CD14-positive monocyte (primary cell): Measurements from ENCODE around the gene NAA16. TPM values are rescaled to one million over a fixed set of nuclear protein-coding genes. Genes with fewer than 3 reads are reported as not detected.

ENCODE experiments used
- DNase-seq, 3 donors: peaks; one replicate each; pipeline ENCODE4 v3.0.0-alpha.2; 2011 to 2022
- H2AFZ ChIP-seq: 2 replicates; pipeline ENCODE4 v1.6.0; 2012; ENCODE audit warnings: mild to moderate bottlenecking, low read depth, low read length, inconsistent platforms; ENCODE audit not compliant: insufficient read depth, poor library complexity, severe bottlenecking
- H3K27ac ChIP-seq, 2 donors: 1 replicate in 1 of 2; 2 replicates in 1 of 2; pipeline ENCODE4 v1.5.1; 2012 to 2013; ENCODE audit warnings: low read length in 2 of 2, control low read depth in 1 of 2, inconsistent platforms in 1 of 2, low read depth in 1 of 2, mild to moderate bottlenecking in 1 of 2
- H3K27me3 ChIP-seq, 2 donors: one replicate each; pipeline versions ENCODE4 v1.6.0 to v1.6.1; 2011 to 2013; ENCODE audit warnings: low read length in 2 of 2; ENCODE audit not compliant: control insufficient read depth in 2 of 2, insufficient read depth in 2 of 2
- H3K36me3 ChIP-seq, 2 donors: replicated peaks in 1 of 2; 1 replicate in 1 of 2; 2 replicates in 1 of 2; pipeline versions ENCODE4 v1.5.1 to v1.6.1; 2012 to 2013; ENCODE audit warnings: low read length in 2 of 2, control low read depth in 1 of 2, inconsistent platforms in 1 of 2, mild to moderate bottlenecking in 1 of 2; ENCODE audit not compliant: insufficient read depth in 2 of 2, control insufficient read depth in 1 of 2
- H3K4me1 ChIP-seq, 2 donors: 1 replicate in 1 of 2; 2 replicates in 1 of 2; pipeline versions ENCODE4 v1.5.1 to v1.6.1; 2012 to 2013; ENCODE audit warnings: low read length in 2 of 2, control low read depth in 1 of 2, inconsistent platforms in 1 of 2, mild to moderate bottlenecking in 1 of 2, moderate library complexity in 1 of 2; ENCODE audit not compliant: insufficient read depth in 2 of 2, control insufficient read depth in 1 of 2
- H3K4me2 ChIP-seq: replicated peaks from 2 replicates; pipeline ENCODE3; 2012; ENCODE audit warnings: low read length, moderate library complexity, mild to moderate bottlenecking; ENCODE audit not compliant: poor library complexity, severe bottlenecking; ENCODE audit errors: extremely low read depth
- H3K4me3 ChIP-seq, 3 experiments: fragments of 200-600 bp in 1 of 3; sonication (generic) in 1 of 3; replicated peaks in 1 of 3; 1 replicate in 2 of 3; 2 replicates in 1 of 3; pipeline ENCODE4 v1.5.1; 2011 to 2013; ENCODE audit warnings: low read length in 3 of 3, mild to moderate bottlenecking in 3 of 3, control low read depth in 2 of 3, low read depth in 2 of 3, inconsistent platforms in 1 of 3, moderate library complexity in 1 of 3
- H3K79me2 ChIP-seq: 2 replicates; pipeline ENCODE4 v1.6.0; 2012; ENCODE audit warnings: mild to moderate bottlenecking, control low read depth, inconsistent platforms, low read length, moderate library complexity; ENCODE audit not compliant: insufficient read depth
- H3K9ac ChIP-seq: 2 replicates; pipeline ENCODE4 v1.6.0; 2017; ENCODE audit warnings: low read length, mild to moderate bottlenecking; ENCODE audit not compliant: insufficient read depth, poor library complexity, severe bottlenecking
- H3K9me3 ChIP-seq, 2 donors: replicated peaks in 1 of 2; 1 replicate in 1 of 2; 2 replicates in 1 of 2; pipeline versions ENCODE4 v1.5.1 to v1.6.1; 2012 to 2013; ENCODE audit warnings: low read length in 2 of 2, control low read depth in 1 of 2; ENCODE audit not compliant: control insufficient read depth in 1 of 2, insufficient read depth in 1 of 2
- H4K20me1 ChIP-seq: 2 replicates; pipeline ENCODE4 v1.6.0; 2012; ENCODE audit warnings: mild to moderate bottlenecking, low read length, control low read depth, moderate library complexity; ENCODE audit not compliant: insufficient read depth
- H3K27ac Mint-ChIP-seq, 7 donors: one replicate each; pipeline ENCODE4 v1.8.0; 2020; ENCODE audit warnings: mild to moderate bottlenecking in 7 of 7, mixed read lengths in 7 of 7, moderate library complexity in 6 of 7, inconsistent platforms in 2 of 7
- H3K27me3 Mint-ChIP-seq, 3 donors: one replicate each; pipeline ENCODE4 v1.8.0; 2021 to 2022; ENCODE audit warnings: low read depth in 3 of 3, mild to moderate bottlenecking in 3 of 3, mixed read lengths in 3 of 3, moderate library complexity in 3 of 3, inconsistent platforms in 1 of 3
- H3K36me3 Mint-ChIP-seq, 2 donors: one replicate each; pipeline ENCODE4 v1.8.0; 2020; ENCODE audit warnings: mixed read lengths in 2 of 2, inconsistent platforms in 1 of 2, mild to moderate bottlenecking in 1 of 2
- H3K4me1 Mint-ChIP-seq: one replicate; pipeline ENCODE4 v1.8.0; 2020; ENCODE audit warnings: mild to moderate bottlenecking, mixed read lengths
- H3K4me3 Mint-ChIP-seq, 2 donors: one replicate each; pipeline ENCODE4 v1.8.0; 2020; ENCODE audit warnings: mild to moderate bottlenecking in 2 of 2, mixed read lengths in 2 of 2, moderate library complexity in 1 of 2
- H3K9me3 Mint-ChIP-seq, 7 donors: one replicate each; pipeline ENCODE4 v1.8.0; 2020 to 2022; ENCODE audit warnings: mixed read lengths in 7 of 7, mild to moderate bottlenecking in 6 of 7, moderate library complexity in 6 of 7, inconsistent platforms in 2 of 7
- CTCF ChIP-seq: fragments of 200-600 bp; IDR thresholded peaks from one replicate; pipeline ENCODE4 v1.8.0; 2022; ENCODE audit warnings: antibody characterized with exemption, mild to moderate bottlenecking
- WGBS: methylation state at CpG from one replicate; pipeline ENCODE4 v1.1.5; 2013; ENCODE audit warnings: missing lambda C conversion rate; ENCODE audit not compliant: insufficient coverage; 5-methylcytosine and 5-hydroxymethylcytosine counted together
- intact Hi-C, 2 donors: fragments of 100-400 bp; cut with micrococcal nuclease; formaldehyde crosslinking; loops; one replicate each; pipeline versions ENCODE4 v1.15.0 to v1.15.1; 2023
- polyA plus RNA-seq, 3 donors: library from polyadenylated mRNA; depleted of rRNA in 1 of 3; unstranded in 2 of 3; stranded (reverse) in 1 of 3; fragments of 300-500 nt in 2 of 3; fragments of >200 nt in 1 of 3; fragmentation: Illumina TruSeq in 2 of 3; gene quantifications; 1 replicate in 2 of 3; 2 replicates in 1 of 3; pipeline ENCODE4 v1.2.3, GENCODE V29; 2012 to 2021

Gene NAA16
- polyA plus RNA-seq, 3 donors: 3.8 to 20.6 (median 5.9) TPM

GRCh38 chr13:41356786-41357185 lies 45.7 kb downstream of the NAA16 start:
- no peaks in the 10 kb centered on the region for H3K27me3 ChIP-seq
- no peaks in the 10 kb centered on the region for H3K27me3 Mint-ChIP-seq
- peak overlapping the region; percentile 37 to 61 for H3K4me3 Mint-ChIP-seq
- H3K36me3 Mint-ChIP-seq: peaks cover 42 to 43% of the 10 kb centered on the region in 2 donors
- peak overlapping the region; percentile 46 to 81 for H3K27ac ChIP-seq
- H3K36me3 ChIP-seq: peaks cover 39 to 50% of the 10 kb centered on the region in 2 donors
- no peaks in the 10 kb centered on the region for H3K9me3 Mint-ChIP-seq
- peaks cover 18 to 25% of the 10 kb centered on the region in 2 donors for H3K4me1 ChIP-seq
- peaks cover 5% of the 10 kb centered on the region for H3K79me2 ChIP-seq
- peak overlapping the region; percentile 75 to 92 (median 91) for H3K27ac Mint-ChIP-seq
- H3K9ac ChIP-seq: peak overlapping the region; percentile 23
- H3K4me1 Mint-ChIP-seq: peaks cover 27% of the 10 kb centered on the region
- intact Hi-C loops: loop anchor here (10.0 kb wide), 2 partner anchors 298 to 758 kb away; no protein-coding TSS in a partner anchor
- peak overlapping the region; percentile 38 for H3K4me2 ChIP-seq
- H3K9me3 ChIP-seq: no peaks in the 10 kb centered on the region
- WGBS: 21% methylated on average over 5 of the region's 6 CpGs
- TF ChIP-seq CTCF: no peak
- no peaks in the 10 kb centered on the region for H4K20me1 ChIP-seq
- peak; percentile 6 to 25 (median 12) for DNase-seq
- H3K4me3 ChIP-seq: peak overlapping the region in 1 of 3 experiments; percentile 38
- peak overlapping the region; percentile 22 for H2AFZ ChIP-seq

GRCh38 chr13:41361491-41361890 lies 50.4 kb downstream of the NAA16 start:
- DNase-seq: no peak
- Histone ChIP-seq H3K4me1 (peaks cover 6 to 11% of the 10 kb centered on the region in 2 donors), H3K36me3 (peaks cover 77 to 89% of the 10 kb centered on the region in 2 donors), H3K4me3 (no peak overlapping the region), H3K79me2 (peaks cover 3% of the 10 kb centered on the region), H4K20me1 (no peaks in the 10 kb centered on the region), H2AFZ (no peak overlapping the region), H3K9me3 (no peaks in the 10 kb centered on the region), H3K4me2 (no peak overlapping the region), H3K27me3 (no peaks in the 10 kb centered on the region), H3K27ac (peak overlapping the region in 1 of 2 donors; percentile 50), H3K9ac (no peak overlapping the region)
- Mint-ChIP-seq H3K9me3 (no peaks in the 10 kb centered on the region), H3K4me1 (peaks cover 16% of the 10 kb centered on the region), H3K27ac (peak overlapping the region in 1 of 7 donors; percentile 3), H3K36me3 (peaks cover 78 to 81% of the 10 kb centered on the region in 2 donors), H3K4me3 (no peak overlapping the region), H3K27me3 (no peaks in the 10 kb centered on the region)
- intact Hi-C loops: no loop called here
- TF ChIP-seq CTCF: no peak
- WGBS: 100% methylated on average over 1 of the region's 5 CpGs
